Peyer's patch (tissue), 4 donors: ENCODE measurements around the gene NME7.

ENCODE experiments used
- POLR2A ChIP-seq, 2 donors: fragments of 450-650 bp; IDR thresholded peaks; one replicate each; pipeline ENCODE4 v1.5.1; 2017; ENCODE audit warnings: antibody characterized with exemption in 2 of 2, mild to moderate bottlenecking in 2 of 2, moderate library complexity in 2 of 2
- TF ChIP-seq, protein P1 (sequence below), 6 experiments: fragments of 450-650 bp in 4 of 6; fragments of 200-600 bp in 2 of 6; sonication (generic) in 1 of 6; IDR thresholded peaks; one replicate each; pipeline ENCODE4 v1.5.1; 2017 to 2019; ENCODE audit warnings: antibody characterized with exemption in 6 of 6, mild to moderate bottlenecking in 3 of 6, moderate library complexity in 1 of 6

DNA sequence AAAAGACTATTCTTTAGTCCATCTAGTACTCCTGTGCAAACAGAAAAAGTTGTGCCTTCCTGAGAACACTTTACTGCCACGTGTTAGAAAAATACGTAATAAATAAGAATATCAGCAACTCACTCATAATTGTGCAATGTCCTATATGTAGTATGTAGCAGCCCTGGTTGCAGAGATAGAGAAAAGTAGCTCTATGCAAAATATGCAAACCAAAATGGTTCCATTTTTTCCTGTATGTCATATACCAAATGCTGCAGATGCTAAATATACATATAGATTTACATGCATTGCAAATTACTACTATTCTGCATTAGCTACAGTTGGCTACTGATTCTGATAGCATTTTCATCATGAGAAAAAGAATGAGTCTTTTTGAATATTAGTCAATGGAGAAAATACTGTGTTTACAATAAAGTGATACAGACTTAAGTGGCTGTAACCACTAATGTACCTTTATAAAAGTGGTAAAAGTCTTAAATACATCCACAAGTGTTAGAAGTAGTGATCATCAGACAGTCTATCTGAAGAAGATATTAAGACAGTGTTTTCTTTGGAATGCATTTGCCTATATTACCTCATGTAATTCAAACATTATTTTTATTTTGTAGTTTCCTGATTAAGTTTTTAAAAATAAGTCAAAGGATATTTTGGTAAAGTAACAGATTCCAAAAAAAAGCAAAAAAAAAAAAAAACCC is 19.8 kb downstream of the NME7 start:
- no peak for TF ChIP-seq POLR2A (IDR thresholded peaks at IDR 0.05)
- TF ChIP-seq, protein P1, sequence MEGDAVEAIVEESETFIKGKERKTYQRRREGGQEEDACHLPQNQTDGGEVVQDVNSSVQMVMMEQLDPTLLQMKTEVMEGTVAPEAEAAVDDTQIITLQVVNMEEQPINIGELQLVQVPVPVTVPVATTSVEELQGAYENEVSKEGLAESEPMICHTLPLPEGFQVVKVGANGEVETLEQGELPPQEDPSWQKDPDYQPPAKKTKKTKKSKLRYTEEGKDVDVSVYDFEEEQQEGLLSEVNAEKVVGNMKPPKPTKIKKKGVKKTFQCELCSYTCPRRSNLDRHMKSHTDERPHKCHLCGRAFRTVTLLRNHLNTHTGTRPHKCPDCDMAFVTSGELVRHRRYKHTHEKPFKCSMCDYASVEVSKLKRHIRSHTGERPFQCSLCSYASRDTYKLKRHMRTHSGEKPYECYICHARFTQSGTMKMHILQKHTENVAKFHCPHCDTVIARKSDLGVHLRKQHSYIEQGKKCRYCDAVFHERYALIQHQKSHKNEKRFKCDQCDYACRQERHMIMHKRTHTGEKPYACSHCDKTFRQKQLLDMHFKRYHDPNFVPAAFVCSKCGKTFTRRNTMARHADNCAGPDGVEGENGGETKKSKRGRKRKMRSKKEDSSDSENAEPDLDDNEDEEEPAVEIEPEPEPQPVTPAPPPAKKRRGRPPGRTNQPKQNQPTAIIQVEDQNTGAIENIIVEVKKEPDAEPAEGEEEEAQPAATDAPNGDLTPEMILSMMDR (IDR thresholded peaks at IDR 0.05), result no peak
